Choroid plexus epithelial cell (primary cell): Measurements from ENCODE around the gene EXOC4.

Experiments used
- DNase-seq: peaks from one replicate; pipeline ENCODE4 v3.0.0-alpha.2; 2010; ENCODE audit warnings: low read depth
- H3K4me3 ChIP-seq: 2 replicates; pipeline ENCODE4 v1.5.1; 2011; ENCODE audit warnings: low read depth, mild to moderate bottlenecking, control low read depth, low read length, moderate library complexity
- CTCF ChIP-seq: conservative IDR thresholded peaks from 2 replicates; pipeline ENCODE4 v1.5.1; 2011; ENCODE audit warnings: low read depth, mild to moderate bottlenecking, control low read depth, inconsistent platforms, low read length, moderate library complexity

EXOC4 gene

GRCh38 chr7:133518718-133519117 lies 265.8 kb downstream of the EXOC4 start:
- no peak overlapping the region for H3K4me3 ChIP-seq
- DNase-seq, result no peak
- TF ChIP-seq CTCF, result no peak

DNA sequence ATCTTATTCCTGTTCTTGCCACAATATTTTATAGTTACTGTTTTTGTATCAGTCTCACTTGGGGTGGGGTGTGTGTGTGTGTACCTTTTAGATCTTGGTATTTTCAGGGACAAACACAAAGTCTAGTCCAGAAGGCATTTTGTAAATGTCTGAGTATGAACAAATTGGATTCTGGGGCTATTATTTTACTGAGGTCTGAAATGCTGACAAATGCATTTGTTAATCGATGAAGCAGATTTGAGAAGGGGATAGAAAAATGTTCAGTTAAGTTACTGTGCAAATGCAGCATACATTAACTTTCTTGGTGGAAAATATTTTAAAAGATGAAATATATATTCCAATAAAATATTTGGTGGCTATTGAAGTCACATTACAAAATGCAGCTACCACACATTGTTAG lies 267.4 kb downstream of the EXOC4 start:
- H3K4me3 ChIP-seq, result no peak overlapping the region
- DNase-seq, result no peak
- no peak for TF ChIP-seq CTCF

GRCh38 chr7:133522501-133522900 lies 269.6 kb downstream of the EXOC4 start:
- DNase-seq, result no peak
- no peak for TF ChIP-seq CTCF
- H3K4me3 ChIP-seq, result no peak overlapping the region

- no peak for TF ChIP-seq CTCF
- no peak overlapping the region for H3K4me3 ChIP-seq
- no peak for DNase-seq
Measured at GRCh38 chr7:133528796-133529195, 275.9 kb downstream of the EXOC4 start.

GRCh38 chr7:133529861-133530260 lies 277.0 kb downstream of the EXOC4 start:
- TF ChIP-seq CTCF, result no peak
- no peak overlapping the region for H3K4me3 ChIP-seq
- DNase-seq, result no peak

DNA sequence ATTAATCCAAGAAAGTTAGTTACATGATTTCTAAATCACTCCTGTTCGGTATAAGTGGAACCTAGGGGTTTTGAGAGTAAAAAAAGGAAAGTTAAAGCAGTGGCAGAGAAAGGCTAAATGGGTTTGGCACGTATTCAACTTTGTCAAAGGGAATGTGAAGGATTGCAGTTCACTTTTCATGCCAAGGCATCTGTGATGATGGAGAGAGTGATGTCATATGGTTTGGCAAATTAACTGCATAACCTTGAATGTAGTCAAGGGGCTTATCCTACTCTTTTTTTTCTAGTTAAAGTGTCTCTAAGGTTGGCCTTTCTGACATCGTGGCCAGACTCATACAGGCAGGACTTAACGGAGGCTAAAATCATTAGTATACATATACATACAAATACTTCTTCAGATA lies 277.8 kb downstream of the EXOC4 start:
- TF ChIP-seq CTCF, result no peak
- DNase-seq, result peak; percentile 90
- H3K4me3 ChIP-seq, result no peak overlapping the region

DNA sequence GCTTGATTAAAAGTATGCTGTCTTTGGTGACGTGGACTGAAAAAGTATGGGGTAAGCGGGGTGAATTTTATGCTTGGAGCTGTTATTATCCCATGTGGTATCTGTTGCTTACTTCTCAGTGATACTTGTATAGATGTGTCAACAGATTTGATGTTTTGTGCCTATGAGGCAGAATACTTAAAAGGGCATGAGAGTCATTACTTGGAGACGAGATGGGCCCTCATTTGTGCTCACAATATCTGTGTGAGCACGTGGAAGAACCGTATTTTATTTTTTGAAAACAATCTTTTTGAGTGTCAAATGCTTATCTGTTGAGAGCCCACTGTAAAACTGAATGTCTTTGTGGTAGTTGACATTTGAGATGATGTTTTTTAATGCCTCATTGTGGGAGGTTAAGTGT lies 281.9 kb downstream of the EXOC4 start:
- no peak for TF ChIP-seq CTCF
- H3K4me3 ChIP-seq, result no peak overlapping the region
- no peak for DNase-seq
